GM23338 (cell line): ENCODE data around the gene DRGX. TPM values are rescaled to one million over a fixed set of nuclear protein-coding genes. Genes with fewer than 3 reads are reported as not detected.

Experiments used
- ATAC-seq: fragments of 200-7000 bp; cut with Tn5 transposase; 3 replicates; pipeline ENCODE4 v1.9.1; 2020
- DNase-seq: peaks from one replicate; pipeline ENCODE4 v3.0.0-alpha.2; 2015; ENCODE audit warnings: low spot score
- H2AFZ ChIP-seq: fragments of 200-600 bp; sonication (generic); 2 replicates; pipeline ENCODE4 v1.8.0; 2016; ENCODE audit warnings: antibody characterized with exemption, mild to moderate bottlenecking, moderate library complexity
- H3F3A ChIP-seq: fragments of 200-600 bp; sonication (generic); replicated peaks from 2 replicates; pipeline ENCODE4 v1.8.0; 2017; ENCODE audit warnings: antibody characterized with exemption, mixed run types, low read depth
- H3K27ac ChIP-seq: fragments of 200-600 bp; sonication (generic); 2 replicates; pipeline ENCODE4 v1.6.1; 2016; ENCODE audit warnings: low read depth
- H3K27me3 ChIP-seq: fragments of 200-600 bp; sonication (generic); 2 replicates; pipeline ENCODE4 v1.8.0; 2016; ENCODE audit warnings: mild to moderate bottlenecking, mixed run types, moderate library complexity; ENCODE audit not compliant: insufficient read depth
- H3K36me3 ChIP-seq: fragments of 200-600 bp; sonication (generic); 2 replicates; pipeline ENCODE4 v1.8.0; 2016; ENCODE audit warnings: mild to moderate bottlenecking; ENCODE audit not compliant: insufficient read depth
- H3K4me1 ChIP-seq: fragments of 200-600 bp; sonication (generic); 2 replicates; pipeline ENCODE4 v1.8.0; 2016; ENCODE audit warnings: mild to moderate bottlenecking, moderate library complexity; ENCODE audit not compliant: insufficient read depth
- H3K4me2 ChIP-seq: fragments of 200-600 bp; sonication (generic); 2 replicates; pipeline ENCODE4 v1.7.1; 2017; ENCODE audit warnings: mixed run types
- H3K4me3 ChIP-seq: fragments of 200-600 bp; sonication (generic); 2 replicates; pipeline ENCODE4 v1.6.1; 2016; ENCODE audit warnings: mixed run types
- H3K79me2 ChIP-seq: fragments of 200-600 bp; sonication (generic); replicated peaks from 2 replicates; pipeline ENCODE4 v1.8.0; 2017; ENCODE audit warnings: mild to moderate bottlenecking; ENCODE audit not compliant: insufficient read depth
- H3K9me2 ChIP-seq: fragments of 200-600 bp; sonication (generic); 2 replicates; pipeline ENCODE4 v1.8.0; 2017; ENCODE audit not compliant: insufficient read depth
- H4K20me1 ChIP-seq: fragments of 200-600 bp; sonication (generic); replicated peaks from 2 replicates; pipeline ENCODE4 v1.8.0; 2017; ENCODE audit warnings: mild to moderate bottlenecking; ENCODE audit not compliant: insufficient read depth
- H3K27ac Mint-ChIP-seq: 2 replicates; pipeline ENCODE4 v1.8.0; 2020; ENCODE audit warnings: inconsistent platforms, mild to moderate bottlenecking, moderate library complexity, mixed read lengths
- H3K27me3 Mint-ChIP-seq: 3 replicates; pipeline ENCODE4 v1.8.0; 2022; ENCODE audit warnings: low read depth, mild to moderate bottlenecking, moderate library complexity, mixed read lengths, inconsistent platforms; ENCODE audit not compliant: insufficient read depth, poor library complexity
- H3K36me3 Mint-ChIP-seq: 3 replicates; pipeline ENCODE4 v1.8.0; 2021; ENCODE audit warnings: low read depth, mild to moderate bottlenecking, inconsistent platforms, moderate library complexity, mixed read lengths
- H3K4me1 Mint-ChIP-seq: 3 replicates; pipeline ENCODE4 v1.8.0; 2020; ENCODE audit warnings: mild to moderate bottlenecking, inconsistent platforms, mixed read lengths
- H3K4me3 Mint-ChIP-seq: 3 replicates; pipeline ENCODE4 v1.8.0; 2021; ENCODE audit warnings: moderate library complexity, mild to moderate bottlenecking, inconsistent platforms, mixed read lengths
- H3K9me3 Mint-ChIP-seq: 3 replicates; pipeline ENCODE4 v1.8.0; 2020; ENCODE audit warnings: moderate library complexity, mild to moderate bottlenecking, inconsistent platforms, mixed read lengths
- EZH2 ChIP-seq: fragments of 200-600 bp; sonication (generic); IDR thresholded peaks from one replicate; pipeline ENCODE4 v1.8.0; 2017; ENCODE audit warnings: antibody characterized with exemption, mild to moderate bottlenecking, low read depth; ENCODE audit not compliant: unreplicated experiment
- ZNF114 ChIP-seq: fragments of 250-450 bp; sonication (Bioruptor Pico); IDR thresholded peaks from 2 replicates; pipeline ENCODE4 v1.5.0; 2020; ENCODE audit warnings: mild to moderate bottlenecking, moderate library complexity
- ZNF331 ChIP-seq: fragments of 250-450 bp; sonication (Bioruptor Pico); IDR thresholded peaks from 2 replicates; pipeline ENCODE4 v1.5.0; 2020; ENCODE audit warnings: low read depth, mild to moderate bottlenecking, moderate library complexity
- polyA plus RNA-seq: library from polyadenylated mRNA; unstranded; fragments of >200 nt; fragmentation: Nextera tagmentation; extraction: Ambion mirVana; gene quantifications from 2 replicates; pipeline ENCODE4 v1.2.1, GENCODE V29; 2016
- total RNA-seq: library from RNA; depleted of rRNA; stranded (reverse); fragments of >200 nt; shearing (Covaris generic); gene quantifications from 2 replicates; pipeline ENCODE4 v1.2.3, GENCODE V29; 2014
- TF ChIP-seq, protein P1 (sequence below): IDR thresholded peaks from 2 replicates; pipeline ENCODE4 v1.6.1; 2016; ENCODE audit warnings: antibody characterized with exemption
- TF ChIP-seq, protein P2 (sequence below), 2 experiments: fragments of 200-600 bp in 1 of 2; sonication (generic) in 1 of 2; conservative IDR thresholded peaks; 2 replicates each; pipeline versions ENCODE4 v1.5.1 to v1.6.1; 2016 to 2017; ENCODE audit warnings: antibody characterized with exemption in 2 of 2, low read depth in 2 of 2, mild to moderate bottlenecking in 2 of 2, moderate library complexity in 1 of 2
- TF ChIP-seq, protein P3 (sequence below): fragments of 250-450 bp; sonication (Bioruptor Pico); IDR thresholded peaks from 2 replicates; pipeline ENCODE4 v1.5.0; 2020; ENCODE audit warnings: mild to moderate bottlenecking, moderate library complexity

DRGX gene
- total and polyA plus RNA-seq, 2 experiments from 2014 or later: not detected

DNA sequence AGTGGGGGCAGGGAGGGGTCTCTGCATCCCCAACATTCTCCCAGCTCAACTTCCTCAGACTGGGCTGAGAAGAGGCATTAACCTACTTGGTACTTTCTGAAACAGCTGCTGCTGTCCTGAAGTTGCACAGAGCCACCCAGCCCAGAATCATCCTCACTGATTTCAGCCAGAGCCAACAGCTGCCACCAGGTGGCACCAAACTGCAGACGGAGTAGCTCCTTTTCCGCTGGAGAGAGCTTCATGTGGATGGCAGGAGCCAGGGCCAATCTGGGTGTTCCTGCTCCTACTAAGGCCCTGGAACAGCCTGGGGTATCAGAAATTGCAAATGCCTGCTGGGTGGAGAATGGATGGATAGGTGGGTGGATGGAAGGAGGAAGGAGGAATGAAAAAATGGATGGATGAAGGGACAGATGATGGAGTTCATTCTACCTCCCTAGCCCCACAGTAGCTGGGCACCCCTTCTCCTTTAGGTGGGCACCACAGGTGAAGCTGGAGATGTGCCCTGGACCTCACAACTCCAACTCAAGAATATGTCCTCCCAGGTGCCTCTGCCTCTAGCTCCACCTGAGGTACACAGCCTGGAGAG, 11.8 kb upstream of the DRGX start:
- peaks cover 9% of the 10 kb centered on the region for H3K27me3 ChIP-seq
- no peaks in the 10 kb centered on the region for H3F3A ChIP-seq
- peak; percentile 91 for DNase-seq
- Mint-ChIP-seq H3K4me1 (peaks cover 36% of the 10 kb centered on the region), H3K9me3 (no peaks in the 10 kb centered on the region), H3K27ac (no peak overlapping the region), H3K4me3 (no peak overlapping the region), H3K36me3 (no peaks in the 10 kb centered on the region), H3K27me3 (peaks cover 23% of the 10 kb centered on the region)
- H4K20me1 ChIP-seq: no peaks in the 10 kb centered on the region
- no peak overlapping the region for H3K4me2 ChIP-seq
- no peak overlapping the region for H3K27ac ChIP-seq
- H3K9me2 ChIP-seq: no peaks in the 10 kb centered on the region
- no peak overlapping the region for H2AFZ ChIP-seq
- TF ChIP-seq ZNF114 (CRISPR knock-in tag) (no peak), ZNF331 (CRISPR knock-in tag) (no peak), EZH2 (no peak)
- TF ChIP-seq, protein P1, sequence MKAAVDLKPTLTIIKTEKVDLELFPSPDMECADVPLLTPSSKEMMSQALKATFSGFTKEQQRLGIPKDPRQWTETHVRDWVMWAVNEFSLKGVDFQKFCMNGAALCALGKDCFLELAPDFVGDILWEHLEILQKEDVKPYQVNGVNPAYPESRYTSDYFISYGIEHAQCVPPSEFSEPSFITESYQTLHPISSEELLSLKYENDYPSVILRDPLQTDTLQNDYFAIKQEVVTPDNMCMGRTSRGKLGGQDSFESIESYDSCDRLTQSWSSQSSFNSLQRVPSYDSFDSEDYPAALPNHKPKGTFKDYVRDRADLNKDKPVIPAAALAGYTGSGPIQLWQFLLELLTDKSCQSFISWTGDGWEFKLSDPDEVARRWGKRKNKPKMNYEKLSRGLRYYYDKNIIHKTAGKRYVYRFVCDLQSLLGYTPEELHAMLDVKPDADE: no peak
- TF ChIP-seq, protein P2, sequence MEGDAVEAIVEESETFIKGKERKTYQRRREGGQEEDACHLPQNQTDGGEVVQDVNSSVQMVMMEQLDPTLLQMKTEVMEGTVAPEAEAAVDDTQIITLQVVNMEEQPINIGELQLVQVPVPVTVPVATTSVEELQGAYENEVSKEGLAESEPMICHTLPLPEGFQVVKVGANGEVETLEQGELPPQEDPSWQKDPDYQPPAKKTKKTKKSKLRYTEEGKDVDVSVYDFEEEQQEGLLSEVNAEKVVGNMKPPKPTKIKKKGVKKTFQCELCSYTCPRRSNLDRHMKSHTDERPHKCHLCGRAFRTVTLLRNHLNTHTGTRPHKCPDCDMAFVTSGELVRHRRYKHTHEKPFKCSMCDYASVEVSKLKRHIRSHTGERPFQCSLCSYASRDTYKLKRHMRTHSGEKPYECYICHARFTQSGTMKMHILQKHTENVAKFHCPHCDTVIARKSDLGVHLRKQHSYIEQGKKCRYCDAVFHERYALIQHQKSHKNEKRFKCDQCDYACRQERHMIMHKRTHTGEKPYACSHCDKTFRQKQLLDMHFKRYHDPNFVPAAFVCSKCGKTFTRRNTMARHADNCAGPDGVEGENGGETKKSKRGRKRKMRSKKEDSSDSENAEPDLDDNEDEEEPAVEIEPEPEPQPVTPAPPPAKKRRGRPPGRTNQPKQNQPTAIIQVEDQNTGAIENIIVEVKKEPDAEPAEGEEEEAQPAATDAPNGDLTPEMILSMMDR (conservative IDR thresholded peaks at IDR 0.05; ENCODE audit: low read depth in 2 of 2): peak; percentile 91 to 94
- TF ChIP-seq, protein P3, sequence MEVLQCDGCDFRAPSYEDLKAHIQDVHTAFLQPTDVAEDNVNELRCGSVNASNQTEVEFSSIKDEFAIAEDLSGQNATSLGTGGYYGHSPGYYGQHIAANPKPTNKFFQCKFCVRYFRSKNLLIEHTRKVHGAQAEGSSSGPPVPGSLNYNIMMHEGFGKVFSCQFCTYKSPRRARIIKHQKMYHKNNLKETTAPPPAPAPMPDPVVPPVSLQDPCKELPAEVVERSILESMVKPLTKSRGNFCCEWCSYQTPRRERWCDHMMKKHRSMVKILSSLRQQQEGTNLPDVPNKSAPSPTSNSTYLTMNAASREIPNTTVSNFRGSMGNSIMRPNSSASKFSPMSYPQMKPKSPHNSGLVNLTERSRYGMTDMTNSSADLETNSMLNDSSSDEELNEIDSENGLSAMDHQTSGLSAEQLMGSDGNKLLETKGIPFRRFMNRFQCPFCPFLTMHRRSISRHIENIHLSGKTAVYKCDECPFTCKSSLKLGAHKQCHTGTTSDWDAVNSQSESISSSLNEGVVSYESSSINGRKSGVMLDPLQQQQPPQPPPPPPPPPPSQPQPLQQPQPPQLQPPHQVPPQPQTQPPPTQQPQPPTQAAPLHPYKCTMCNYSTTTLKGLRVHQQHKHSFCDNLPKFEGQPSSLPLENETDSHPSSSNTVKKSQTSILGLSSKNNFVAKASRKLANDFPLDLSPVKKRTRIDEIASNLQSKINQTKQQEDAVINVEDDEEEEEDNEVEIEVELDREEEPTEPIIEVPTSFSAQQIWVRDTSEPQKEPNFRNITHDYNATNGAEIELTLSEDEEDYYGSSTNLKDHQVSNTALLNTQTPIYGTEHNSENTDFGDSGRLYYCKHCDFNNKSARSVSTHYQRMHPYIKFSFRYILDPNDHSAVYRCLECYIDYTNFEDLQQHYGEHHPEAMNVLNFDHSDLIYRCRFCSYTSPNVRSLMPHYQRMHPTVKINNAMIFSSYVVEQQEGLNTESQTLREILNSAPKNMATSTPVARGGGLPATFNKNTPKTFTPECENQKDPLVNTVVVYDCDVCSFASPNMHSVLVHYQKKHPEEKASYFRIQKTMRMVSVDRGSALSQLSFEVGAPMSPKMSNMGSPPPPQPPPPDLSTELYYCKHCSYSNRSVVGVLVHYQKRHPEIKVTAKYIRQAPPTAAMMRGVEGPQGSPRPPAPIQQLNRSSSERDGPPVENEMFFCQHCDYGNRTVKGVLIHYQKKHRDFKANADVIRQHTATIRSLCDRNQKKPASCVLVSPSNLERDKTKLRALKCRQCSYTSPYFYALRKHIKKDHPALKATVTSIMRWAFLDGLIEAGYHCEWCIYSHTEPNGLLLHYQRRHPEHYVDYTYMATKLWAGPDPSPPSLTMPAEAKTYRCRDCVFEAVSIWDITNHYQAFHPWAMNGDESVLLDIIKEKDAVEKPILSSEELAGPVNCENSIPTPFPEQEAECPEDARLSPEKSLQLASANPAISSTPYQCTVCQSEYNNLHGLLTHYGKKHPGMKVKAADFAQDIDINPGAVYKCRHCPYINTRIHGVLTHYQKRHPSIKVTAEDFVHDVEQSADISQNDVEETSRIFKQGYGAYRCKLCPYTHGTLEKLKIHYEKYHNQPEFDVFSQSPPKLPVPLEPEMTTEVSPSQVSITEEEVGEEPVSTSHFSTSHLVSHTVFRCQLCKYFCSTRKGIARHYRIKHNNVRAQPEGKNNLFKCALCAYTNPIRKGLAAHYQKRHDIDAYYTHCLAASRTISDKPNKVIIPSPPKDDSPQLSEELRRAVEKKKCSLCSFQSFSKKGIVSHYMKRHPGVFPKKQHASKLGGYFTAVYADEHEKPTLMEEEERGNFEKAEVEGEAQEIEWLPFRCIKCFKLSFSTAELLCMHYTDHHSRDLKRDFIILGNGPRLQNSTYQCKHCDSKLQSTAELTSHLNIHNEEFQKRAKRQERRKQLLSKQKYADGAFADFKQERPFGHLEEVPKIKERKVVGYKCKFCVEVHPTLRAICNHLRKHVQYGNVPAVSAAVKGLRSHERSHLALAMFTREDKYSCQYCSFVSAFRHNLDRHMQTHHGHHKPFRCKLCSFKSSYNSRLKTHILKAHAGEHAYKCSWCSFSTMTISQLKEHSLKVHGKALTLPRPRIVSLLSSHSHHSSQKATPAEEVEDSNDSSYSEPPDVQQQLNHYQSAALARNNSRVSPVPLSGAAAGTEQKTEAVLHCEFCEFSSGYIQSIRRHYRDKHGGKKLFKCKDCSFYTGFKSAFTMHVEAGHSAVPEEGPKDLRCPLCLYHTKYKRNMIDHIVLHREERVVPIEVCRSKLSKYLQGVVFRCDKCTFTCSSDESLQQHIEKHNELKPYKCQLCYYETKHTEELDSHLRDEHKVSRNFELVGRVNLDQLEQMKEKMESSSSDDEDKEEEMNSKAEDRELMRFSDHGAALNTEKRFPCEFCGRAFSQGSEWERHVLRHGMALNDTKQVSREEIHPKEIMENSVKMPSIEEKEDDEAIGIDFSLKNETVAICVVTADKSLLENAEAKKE: peak; percentile 65; the same call in 1 of the 2 replicates
- H3K4me1 ChIP-seq: peaks cover 7% of the 10 kb centered on the region
- no peak overlapping the region for H3K4me3 ChIP-seq
- no peaks in the 10 kb centered on the region for H3K36me3 ChIP-seq
- ATAC-seq: peak; percentile 88
- H3K79me2 ChIP-seq: no peaks in the 10 kb centered on the region
